Endodermal cell (in vitro differentiated cells): ENCODE data around the gene STXBP5. TPM values are rescaled to one million over a fixed set of nuclear protein-coding genes. Genes with fewer than 3 reads are reported as not detected.

Experiments used
- DNase-seq: peaks from one replicate; pipeline ENCODE4 v3.0.0-alpha.2; 2017
- H3K27ac ChIP-seq: 2 replicates; pipeline ENCODE4 v1.5.1; 2013; ENCODE audit warnings: mild to moderate bottlenecking, low read depth, low read length, moderate library complexity
- H3K27me3 ChIP-seq: 2 replicates; pipeline ENCODE4 v1.6.1; 2013; ENCODE audit warnings: mild to moderate bottlenecking, low read length, moderate library complexity; ENCODE audit not compliant: insufficient read depth, control insufficient read depth, poor library complexity, severe bottlenecking
- H3K36me3 ChIP-seq: 2 replicates; pipeline ENCODE4 v1.7.0; 2013; ENCODE audit warnings: mild to moderate bottlenecking, low read length, moderate library complexity; ENCODE audit not compliant: control insufficient read depth, insufficient read depth
- H3K4me1 ChIP-seq: one replicate; pipeline ENCODE4 v1.7.0; 2013; ENCODE audit warnings: low read length; ENCODE audit not compliant: control insufficient read depth, insufficient read depth
- H3K4me3 ChIP-seq: 2 replicates; pipeline ENCODE4 v1.5.1; 2013; ENCODE audit warnings: mild to moderate bottlenecking, low read length, moderate library complexity
- H3K9ac ChIP-seq: 2 replicates; pipeline ENCODE4 v1.6.1; 2013; ENCODE audit warnings: mild to moderate bottlenecking, low read length, moderate library complexity; ENCODE audit not compliant: poor library complexity, severe bottlenecking; ENCODE audit errors: extremely low read depth
- H3K9me3 ChIP-seq: 2 replicates; pipeline ENCODE4 v1.6.1; 2013; ENCODE audit warnings: mild to moderate bottlenecking, low read length, moderate library complexity; ENCODE audit not compliant: control insufficient read depth
- H3K27ac Mint-ChIP-seq: 2 replicates; pipeline ENCODE4 v1.8.0; 2020; ENCODE audit warnings: mixed read lengths
- H3K27me3 Mint-ChIP-seq: 2 replicates; pipeline ENCODE4 v1.8.0; 2021; ENCODE audit warnings: mild to moderate bottlenecking, mixed read lengths; ENCODE audit not compliant: insufficient read depth
- H3K36me3 Mint-ChIP-seq: 2 replicates; pipeline ENCODE4 v1.8.0; 2020; ENCODE audit warnings: low read depth, mixed read lengths
- H3K4me1 Mint-ChIP-seq: 2 replicates; pipeline ENCODE4 v1.8.0; 2020; ENCODE audit warnings: mixed read lengths
- H3K4me3 Mint-ChIP-seq: 2 replicates; pipeline ENCODE4 v1.8.0; 2020; ENCODE audit warnings: mild to moderate bottlenecking, moderate library complexity, mixed read lengths
- H3K9me3 Mint-ChIP-seq: 2 replicates; pipeline ENCODE4 v1.8.0; 2020; ENCODE audit warnings: mild to moderate bottlenecking, mixed read lengths
- WGBS, 2 experiments: methylation state at CpG; one replicate each; pipeline versions ENCODE4 v1.1.5 to v1.1.7; 2013; ENCODE audit warnings: missing lambda C conversion rate in 2 of 2, mixed read lengths in 1 of 2; ENCODE audit not compliant: insufficient coverage in 1 of 2, insufficient read length in 1 of 2; 5-methylcytosine and 5-hydroxymethylcytosine counted together
- total RNA-seq, 2 donors: library from RNA; stranded (reverse); fragmentation: NEBNext Ultra II Directional in 1 of 2; extraction: Animal tissue kit (Norgen Biotek cat#: 25700) in 1 of 2; gene quantifications; 2 replicates in 1 of 2; 3 replicates in 1 of 2; pipeline ENCODE4 v1.2.1, GENCODE V29; 2021
- TF ChIP-seq, protein P1 (sequence below): fragments of 200-600 bp; sonication (generic); conservative IDR thresholded peaks from 2 replicates; pipeline ENCODE4 v1.5.0; 2021; ENCODE audit warnings: antibody characterized with exemption, mild to moderate bottlenecking

STXBP5 gene
- total RNA-seq, 2 donors from 2014 or later, result 19.2 to 25.2 TPM

DNA sequence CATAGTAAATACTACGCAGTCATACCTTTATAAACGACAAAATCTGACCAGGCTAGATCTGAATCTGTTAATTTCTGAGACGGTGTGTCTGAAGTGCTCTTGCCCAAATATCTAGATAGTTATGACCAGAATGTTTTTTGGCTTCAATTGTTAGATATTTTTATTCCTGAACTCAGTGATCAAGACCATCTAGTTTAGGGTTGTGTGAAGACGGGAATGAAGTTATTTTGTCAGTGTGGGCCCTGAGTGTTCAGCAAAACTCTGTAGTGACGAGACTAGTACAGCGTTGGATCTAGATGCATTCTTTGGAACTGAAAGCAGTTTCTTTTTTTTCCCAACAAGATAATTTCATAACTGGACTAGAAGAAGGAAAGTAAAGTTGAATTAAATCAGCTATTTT, 3.1 kb downstream of the STXBP5 start:
- DNase-seq, result no peak
- Mint-ChIP-seq H3K4me3 (no peak overlapping the region), H3K27ac (no peak overlapping the region), H3K36me3 (peaks cover 6% of the 10 kb centered on the region), H3K9me3 (no peaks in the 10 kb centered on the region), H3K4me1 (peaks cover 34% of the 10 kb centered on the region), H3K27me3 (no peaks in the 10 kb centered on the region)
- Histone ChIP-seq H3K4me3 (peak overlapping the region; percentile 96), H3K9me3 (no peaks in the 10 kb centered on the region), H3K27me3 (no peaks in the 10 kb centered on the region), H3K27ac (no peak overlapping the region), H3K36me3 (no peaks in the 10 kb centered on the region), H3K9ac (no peak overlapping the region), H3K4me1 (peaks cover 7% of the 10 kb centered on the region)
- TF ChIP-seq, protein P1, sequence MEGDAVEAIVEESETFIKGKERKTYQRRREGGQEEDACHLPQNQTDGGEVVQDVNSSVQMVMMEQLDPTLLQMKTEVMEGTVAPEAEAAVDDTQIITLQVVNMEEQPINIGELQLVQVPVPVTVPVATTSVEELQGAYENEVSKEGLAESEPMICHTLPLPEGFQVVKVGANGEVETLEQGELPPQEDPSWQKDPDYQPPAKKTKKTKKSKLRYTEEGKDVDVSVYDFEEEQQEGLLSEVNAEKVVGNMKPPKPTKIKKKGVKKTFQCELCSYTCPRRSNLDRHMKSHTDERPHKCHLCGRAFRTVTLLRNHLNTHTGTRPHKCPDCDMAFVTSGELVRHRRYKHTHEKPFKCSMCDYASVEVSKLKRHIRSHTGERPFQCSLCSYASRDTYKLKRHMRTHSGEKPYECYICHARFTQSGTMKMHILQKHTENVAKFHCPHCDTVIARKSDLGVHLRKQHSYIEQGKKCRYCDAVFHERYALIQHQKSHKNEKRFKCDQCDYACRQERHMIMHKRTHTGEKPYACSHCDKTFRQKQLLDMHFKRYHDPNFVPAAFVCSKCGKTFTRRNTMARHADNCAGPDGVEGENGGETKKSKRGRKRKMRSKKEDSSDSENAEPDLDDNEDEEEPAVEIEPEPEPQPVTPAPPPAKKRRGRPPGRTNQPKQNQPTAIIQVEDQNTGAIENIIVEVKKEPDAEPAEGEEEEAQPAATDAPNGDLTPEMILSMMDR, result no peak
- WGBS, 2 experiments, result 87 to 99% methylated on average over 6 of the region's 6 CpGs

DNA sequence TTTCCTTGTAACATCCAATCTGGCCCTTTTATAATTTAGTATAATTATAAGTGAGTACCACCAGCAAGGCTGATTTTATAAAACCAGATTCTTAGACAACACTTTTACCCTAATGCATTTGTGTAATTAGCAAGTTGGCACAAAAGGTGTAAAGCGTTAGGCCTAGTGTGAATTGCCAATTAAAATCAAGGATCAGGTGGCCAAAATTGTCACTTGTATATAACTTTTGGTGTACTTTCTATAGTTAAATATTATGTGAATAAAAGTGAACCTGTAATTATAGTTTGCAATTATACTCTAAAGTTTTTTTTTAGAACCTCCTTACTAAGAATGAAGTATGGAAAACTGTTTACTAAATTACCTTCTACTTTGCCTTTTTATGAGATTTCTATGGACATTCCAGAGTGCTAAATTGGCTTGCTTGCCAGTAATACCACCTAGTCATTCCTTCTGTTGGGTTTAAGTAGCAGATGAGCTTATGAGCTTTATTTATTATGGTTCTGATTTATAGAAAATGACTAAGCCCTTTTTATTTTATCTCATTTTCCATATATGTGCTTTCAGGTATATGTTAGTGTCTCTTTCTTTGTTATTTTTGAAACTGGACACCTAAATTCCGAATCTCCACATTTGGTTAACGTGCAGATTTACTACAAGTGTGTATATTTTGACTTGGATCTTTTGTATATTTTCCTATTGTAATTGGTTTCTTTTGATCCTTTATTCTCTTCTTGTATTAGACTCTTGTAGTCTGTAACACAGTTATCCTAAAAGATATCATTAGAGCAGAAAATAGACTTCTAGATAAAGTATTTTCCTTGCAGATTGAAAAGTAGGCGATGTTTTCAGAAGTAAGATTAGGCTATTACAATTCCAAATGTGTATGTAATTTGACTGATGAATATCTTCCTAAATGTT, 3.9 kb downstream of the STXBP5 start:
- no peaks in the 10 kb centered on the region for H3K27me3 Mint-ChIP-seq
- TF ChIP-seq, protein P1, result no peak
- no peaks in the 10 kb centered on the region for H3K27me3 ChIP-seq
- H3K27ac Mint-ChIP-seq, result no peak overlapping the region
- H3K36me3 ChIP-seq, result no peaks in the 10 kb centered on the region
- no peaks in the 10 kb centered on the region for H3K9me3 Mint-ChIP-seq
- H3K4me3 ChIP-seq, result no peak overlapping the region
- peaks cover 34% of the 10 kb centered on the region for H3K4me1 Mint-ChIP-seq
- DNase-seq, result no peak
- H3K9ac ChIP-seq, result no peak overlapping the region
- 94 to 100% methylated on average over 1 to 4 of the region's 4 CpGs for WGBS, 2 experiments
- peaks cover 8% of the 10 kb centered on the region for H3K36me3 Mint-ChIP-seq
- H3K27ac ChIP-seq, result no peak overlapping the region
- H3K4me1 ChIP-seq, result peaks cover 7% of the 10 kb centered on the region
- H3K4me3 Mint-ChIP-seq, result no peak overlapping the region
- no peaks in the 10 kb centered on the region for H3K9me3 ChIP-seq

DNA sequence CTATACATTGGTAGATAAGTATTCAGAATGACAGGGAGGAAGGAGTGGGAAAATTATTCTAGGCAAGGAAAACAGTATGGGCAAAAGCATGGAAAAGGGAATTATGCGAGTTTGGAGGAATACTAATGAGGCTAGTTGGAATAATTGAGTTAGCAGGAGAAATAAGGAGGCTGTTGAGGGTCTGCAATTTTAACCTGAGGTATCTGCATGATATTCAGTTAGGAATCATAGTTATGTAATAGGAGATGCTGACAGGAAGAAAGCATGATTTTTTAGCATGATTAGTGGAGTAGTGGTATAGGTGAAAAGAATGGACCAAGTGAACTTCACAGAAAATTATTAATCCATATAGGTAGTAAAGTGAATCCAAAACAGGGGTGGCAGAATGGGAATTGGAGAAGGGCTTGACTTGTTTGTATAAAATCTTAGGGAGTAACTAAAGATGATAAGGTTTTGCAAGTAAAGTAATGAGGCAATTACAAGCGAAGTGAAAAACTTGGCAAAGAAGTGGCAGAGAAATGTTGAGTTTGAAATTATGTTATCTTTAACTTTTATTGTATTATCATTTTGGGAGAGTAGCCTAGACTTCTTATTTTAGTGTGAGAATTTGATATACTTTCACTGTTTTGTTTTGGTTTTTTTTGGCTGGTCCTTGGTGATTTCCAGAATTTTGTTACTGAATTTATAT, 5.7 kb downstream of the STXBP5 start:
- H3K27me3 ChIP-seq, result no peaks in the 10 kb centered on the region
- TF ChIP-seq, protein P1, result no peak
- no peak overlapping the region for H3K27ac ChIP-seq
- 93% methylated on average over 2 of the region's 2 CpGs for WGBS, 2 experiments
- Mint-ChIP-seq H3K9me3 (no peaks in the 10 kb centered on the region), H3K27ac (no peak overlapping the region), H3K36me3 (peaks cover 12% of the 10 kb centered on the region), H3K4me3 (no peak overlapping the region), H3K27me3 (no peaks in the 10 kb centered on the region), H3K4me1 (peaks cover 34% of the 10 kb centered on the region)
- H3K4me3 ChIP-seq, result no peak overlapping the region
- peaks cover 6% of the 10 kb centered on the region for H3K36me3 ChIP-seq
- H3K9me3 ChIP-seq, result no peaks in the 10 kb centered on the region
- peaks cover 7% of the 10 kb centered on the region for H3K4me1 ChIP-seq
- H3K9ac ChIP-seq, result no peak overlapping the region
- DNase-seq, result no peak
